Endometrial microvascular endothelial cells (primary cell): ENCODE data around the gene THOC3. TPM values are rescaled to one million over a fixed set of nuclear protein-coding genes. Genes with fewer than 3 reads are reported as not detected.
"Not testable (repeated sequence)": the region's sequence is repeated elsewhere in the genome, so short reads cannot be mapped to it uniquely, and the experiment has no call there.

ENCODE experiments used
- in situ Hi-C: cut with HindIII; loops from 2 replicates; pipeline ENCODE4 v1.10.0; 2017; ENCODE audit warnings: low sequenced_read_pairs, low pct_unique_long_range_greater_than_20kb; ENCODE audit errors: inconsistent ontology term
- total RNA-seq: library from RNA; depleted of rRNA; stranded (reverse); fragments of >200 nt; gene quantifications from one replicate; pipeline ENCODE4 v1.2.3, GENCODE V29; 2015; ENCODE audit errors: inconsistent ontology term

THOC3 gene
- total RNA-seq, 1 donor from 2014 or later = 67.8 TPM

DNA sequence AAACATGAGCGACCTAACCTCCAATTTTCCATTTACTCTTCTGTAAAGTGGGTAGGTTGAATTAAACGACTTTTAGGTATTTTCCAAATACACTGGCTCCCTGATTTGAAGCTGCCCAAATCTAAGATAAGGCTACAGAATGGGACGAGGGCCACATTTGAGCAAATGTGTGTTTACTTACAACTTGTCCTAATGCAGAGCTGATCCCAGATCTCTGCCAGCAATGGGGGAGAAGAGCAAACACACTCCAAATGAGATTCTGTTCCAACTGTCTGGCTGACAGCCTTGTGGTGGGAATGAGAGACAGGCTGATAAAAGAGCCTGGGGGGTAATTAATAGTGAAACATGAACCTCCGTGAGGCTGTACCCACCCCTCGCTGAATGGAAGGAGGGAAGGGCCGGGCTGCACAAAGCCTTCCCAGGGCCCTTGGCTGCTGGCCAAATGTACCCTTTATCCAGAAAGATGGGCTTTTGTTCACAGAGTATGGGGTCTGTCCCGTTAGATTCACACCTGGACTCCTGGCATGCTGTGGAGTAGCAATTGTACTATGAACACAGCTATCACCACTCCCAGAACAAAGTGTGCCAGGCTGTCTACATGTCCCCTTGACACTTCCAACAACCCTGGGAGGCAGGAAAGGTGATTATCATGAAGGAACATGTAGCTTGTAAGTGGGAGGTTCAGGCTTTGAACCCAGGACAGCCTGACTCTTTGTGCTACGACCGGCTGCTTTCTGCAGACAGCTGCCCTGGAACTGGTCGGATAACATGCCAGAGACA, 19.6 kb downstream of the THOC3 start:
- in situ Hi-C loops = not testable (repeated sequence)

DNA sequence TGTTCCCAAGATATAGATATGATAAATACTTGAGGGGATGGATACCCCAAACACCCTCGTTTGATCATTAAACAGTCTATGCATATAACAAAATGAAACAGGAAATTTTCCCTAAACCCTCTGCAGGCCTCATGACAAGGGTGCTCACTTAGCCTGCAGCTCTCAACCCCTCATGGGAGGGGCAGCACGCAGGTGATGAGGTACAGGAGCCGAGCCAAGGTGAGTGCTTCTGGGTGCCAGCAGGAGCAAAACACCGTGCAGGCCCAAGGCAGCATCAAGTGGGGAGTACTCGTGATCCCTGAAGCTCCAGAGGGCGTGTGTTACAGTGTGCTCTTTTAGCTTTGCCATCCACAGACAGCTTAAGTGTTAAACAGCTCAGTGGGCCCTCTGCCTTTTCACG, 24.9 kb downstream of the THOC3 start:
- in situ Hi-C loops = not testable (repeated sequence)

DNA sequence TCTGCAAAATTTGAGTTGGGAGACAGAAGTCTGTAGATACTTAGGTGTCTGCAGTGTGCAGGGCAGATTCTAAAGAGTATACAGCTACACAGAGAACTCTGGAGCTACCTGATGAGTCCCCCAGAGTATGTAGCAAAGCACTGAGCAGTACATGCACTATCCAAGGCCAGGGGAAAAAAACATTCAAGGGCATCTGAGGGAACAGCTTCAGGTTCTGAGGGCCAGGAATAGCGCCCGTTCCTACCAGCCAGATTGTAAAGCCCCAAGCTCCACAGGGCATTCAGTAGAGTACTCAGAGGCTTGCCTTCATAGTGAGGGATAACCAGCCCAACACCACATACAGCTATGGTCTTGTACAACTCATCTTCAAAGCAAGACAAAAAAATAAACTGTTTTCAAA, 27.5 kb downstream of the THOC3 start:
- in situ Hi-C loops = not testable (repeated sequence)

GRCh38 chr5:175938489-175938888, 29.6 kb downstream of the THOC3 start:
- in situ Hi-C loops = not testable (repeated sequence)

DNA sequence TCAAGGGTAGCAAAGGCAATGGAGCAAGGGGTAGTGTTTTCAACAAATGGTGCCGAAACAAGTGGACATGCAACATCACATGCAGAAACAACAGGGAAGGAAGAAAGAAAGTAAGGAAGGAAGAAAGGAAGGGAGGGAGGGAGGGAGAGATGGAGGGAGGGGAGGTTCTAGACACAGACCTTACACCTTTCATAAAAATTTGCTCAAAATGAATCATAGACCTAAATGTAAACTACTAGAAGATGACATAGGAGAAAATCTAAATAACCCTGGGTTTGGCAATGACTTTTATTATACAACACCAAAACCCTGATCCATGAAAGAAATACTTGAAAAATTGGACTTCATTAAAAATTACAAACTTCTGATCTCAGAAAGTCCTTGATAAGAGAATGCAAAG, 39.4 kb downstream of the THOC3 start:
- in situ Hi-C loops = not testable (repeated sequence)

DNA sequence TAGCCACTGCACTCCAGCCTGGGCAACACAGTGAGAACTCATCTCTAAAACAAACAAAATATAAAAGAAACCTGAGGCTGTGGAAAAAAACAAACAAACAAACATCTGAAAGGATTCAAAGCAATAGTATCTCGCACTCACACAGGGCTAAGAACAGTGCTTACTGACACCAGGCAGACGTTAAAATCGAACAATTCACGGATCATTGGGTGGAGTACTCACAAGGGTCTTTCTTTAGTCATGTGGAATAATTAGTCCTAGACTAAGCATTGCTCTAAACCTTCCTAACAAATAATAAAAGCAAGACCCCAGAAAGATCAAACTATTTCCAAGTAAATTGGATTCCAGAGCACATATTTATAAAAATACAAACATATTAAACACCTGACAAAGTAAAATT, 43.0 kb downstream of the THOC3 start:
- in situ Hi-C loops = not testable (repeated sequence)

GRCh38 chr5:175922192-175922885, 45.8 kb downstream of the THOC3 start:
- in situ Hi-C loops = no loop called here

GRCh38 chr5:175921061-175921730, 46.9 kb downstream of the THOC3 start:
- in situ Hi-C loops = no loop called here

- in situ Hi-C loops = no loop called here
Measured at GRCh38 chr5:175920231-175920811, 47.8 kb downstream of the THOC3 start.

DNA sequence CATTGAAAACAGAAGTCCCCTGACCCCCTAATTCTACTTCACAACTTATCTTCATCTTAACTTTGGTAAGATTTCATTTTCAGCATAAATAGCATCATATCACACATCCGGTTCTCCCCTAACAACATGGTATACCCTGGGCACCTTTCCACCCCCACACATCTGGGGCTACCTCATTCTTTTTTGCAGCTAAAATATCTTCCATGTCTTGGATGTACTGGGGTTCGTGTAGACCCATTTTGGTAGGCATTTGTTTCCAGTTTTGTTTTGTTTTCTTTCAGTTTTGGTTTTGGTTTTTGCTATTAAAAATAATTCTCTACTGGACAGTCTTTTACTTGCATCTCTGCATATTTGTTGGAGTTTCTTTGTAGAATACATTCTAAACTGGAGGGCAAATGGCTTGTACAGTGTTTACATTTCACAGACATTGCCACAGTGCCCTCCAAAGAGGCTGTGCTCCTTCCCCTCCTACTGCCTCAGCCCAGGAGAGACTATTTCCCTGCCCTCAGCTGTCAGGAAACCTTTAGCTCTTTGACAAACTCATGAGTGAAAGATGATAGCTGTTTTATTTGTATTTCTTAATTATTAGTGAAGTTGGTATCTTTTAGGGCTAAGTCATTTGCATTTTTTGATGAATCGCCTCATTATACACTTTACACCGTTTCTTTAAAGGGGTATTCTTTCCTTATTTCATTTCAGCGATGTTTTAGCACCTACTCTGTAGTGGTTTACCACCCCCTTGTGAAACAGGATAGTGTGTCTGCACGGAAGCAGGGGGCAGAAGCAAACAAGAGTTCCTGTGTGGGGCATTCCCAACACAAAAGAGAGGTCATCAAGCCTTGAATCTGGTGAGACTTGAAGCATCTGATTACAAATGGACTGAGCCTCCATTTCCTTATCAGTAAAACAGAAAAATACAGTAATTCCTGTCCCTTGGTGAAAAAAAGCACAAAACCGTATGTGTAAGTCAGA, 52.8 kb downstream of the THOC3 start:
- in situ Hi-C loops = not testable (repeated sequence)

DNA sequence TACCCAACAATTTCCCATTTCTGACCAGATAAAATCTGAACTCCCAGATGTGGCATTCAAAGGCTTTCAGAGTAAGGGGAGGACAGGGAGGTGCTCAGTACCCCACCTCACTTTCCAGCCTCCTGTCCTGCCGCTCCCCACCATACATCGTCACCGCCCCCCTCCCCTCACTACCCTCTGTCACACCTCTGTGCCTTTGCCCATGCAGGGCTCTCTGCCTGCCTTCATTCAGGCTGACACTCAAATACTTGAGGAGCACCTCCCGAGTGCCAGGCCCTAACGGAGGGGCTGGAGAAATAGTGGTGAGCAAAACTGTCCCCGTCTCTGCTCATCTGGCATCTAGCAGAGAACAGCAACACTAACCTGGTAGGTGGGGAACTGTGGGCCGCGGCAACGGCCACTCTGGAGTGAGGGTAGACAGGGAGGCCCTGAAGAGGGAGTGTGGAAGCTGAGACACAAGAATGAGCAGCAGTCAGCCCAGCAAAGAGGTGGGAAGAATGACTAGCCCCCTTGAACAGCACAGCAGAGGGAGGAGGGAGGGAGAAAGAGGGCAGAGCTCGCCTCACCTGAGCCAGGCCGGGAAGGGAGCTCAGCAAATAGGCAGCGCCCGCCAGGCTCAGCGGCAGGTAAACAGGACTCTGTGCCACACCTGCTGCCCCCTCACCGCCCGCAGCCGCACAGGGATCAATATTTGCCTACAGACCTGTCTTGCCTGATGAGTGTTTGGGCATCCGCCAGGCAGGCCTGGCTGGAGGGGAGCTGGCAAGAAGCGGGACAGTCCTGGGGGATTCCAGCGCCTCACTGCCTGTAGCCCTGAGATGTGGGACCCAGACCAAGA, 54.1 kb downstream of the THOC3 start:
- in situ Hi-C loops = not testable (repeated sequence)

- in situ Hi-C loops = not testable (repeated sequence)
Measured at GRCh38 chr5:175910072-175910471, 58.0 kb downstream of the THOC3 start.

Other genes starting within 250 kb of the THOC3 start
- not detected for gene CPLX2, start 96.7 kb downstream of the THOC3 start, total RNA-seq